Measurements from ENCODE around the gene UHMK1. TPM values are rescaled to one million over a fixed set of nuclear protein-coding genes. Genes with fewer than 3 reads are reported as not detected.
"Not testable (repeated sequence)": the region's sequence is repeated elsewhere in the genome, so short reads cannot be mapped to it uniquely, and the experiment has no call there.

The UHMK1 gene, protein sequence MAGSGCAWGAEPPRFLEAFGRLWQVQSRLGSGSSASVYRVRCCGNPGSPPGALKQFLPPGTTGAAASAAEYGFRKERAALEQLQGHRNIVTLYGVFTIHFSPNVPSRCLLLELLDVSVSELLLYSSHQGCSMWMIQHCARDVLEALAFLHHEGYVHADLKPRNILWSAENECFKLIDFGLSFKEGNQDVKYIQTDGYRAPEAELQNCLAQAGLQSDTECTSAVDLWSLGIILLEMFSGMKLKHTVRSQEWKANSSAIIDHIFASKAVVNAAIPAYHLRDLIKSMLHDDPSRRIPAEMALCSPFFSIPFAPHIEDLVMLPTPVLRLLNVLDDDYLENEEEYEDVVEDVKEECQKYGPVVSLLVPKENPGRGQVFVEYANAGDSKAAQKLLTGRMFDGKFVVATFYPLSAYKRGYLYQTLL
- polyA plus RNA-seq (2012; ENCODE audit: low read depth, missing spikeins) = 15.7 TPM

GRCh38 chr1:162497723-162498495, at the start of gene UHMK1:
TSS of gene UHMK1 (plus strand) at chr1:162497818. CDS start at chr1:162498001, 183 bp downstream.
- FAIRE-seq = peak; percentile 59
- TF ChIP-seq TAF1 (IDR thresholded peaks at IDR 0.05; ENCODE audit: low read depth, low read length) (peak; percentile 87), SPI1 (IDR thresholded peaks at IDR 0.05; ENCODE audit: low read depth, low read length) (no peak), POLR2AphosphoS5 (IDR thresholded peaks at IDR 0.05; ENCODE audit: low read depth, low read length) (peak; percentile 74), PAX5 (IDR thresholded peaks at IDR 0.05; ENCODE audit: insufficient read depth, low read length, severe bottlenecking) (no peak), POU2F2 (IDR thresholded peaks at IDR 0.05; ENCODE audit: low read depth, low read length) (peak; percentile 57; the same call in 1 of the 2 replicates), POLR2A (IDR thresholded peaks at IDR 0.05; ENCODE audit: low read depth, low read length) (peak; percentile 71)
- peak; percentile 83 for DNase-seq (ENCODE audit: insufficient read length, low spot score)

GRCh38 chr1:162454361-162454760, 43.3 kb upstream of the UHMK1 start:
- FAIRE-seq; DNase-seq (ENCODE audit: insufficient read length, low spot score): not testable (repeated sequence)

- TF ChIP-seq POLR2A (IDR thresholded peaks at IDR 0.05; ENCODE audit: low read depth, low read length) (no peak), POLR2AphosphoS5 (IDR thresholded peaks at IDR 0.05; ENCODE audit: low read depth, low read length) (no peak), TAF1 (IDR thresholded peaks at IDR 0.05; ENCODE audit: low read depth, low read length) (no peak), PAX5 (IDR thresholded peaks at IDR 0.05; ENCODE audit: insufficient read depth, low read length, severe bottlenecking) (no peak), SPI1 (IDR thresholded peaks at IDR 0.05; ENCODE audit: low read depth, low read length) (no peak), POU2F2 (IDR thresholded peaks at IDR 0.05; ENCODE audit: low read depth, low read length) (no peak)
- no peak for DNase-seq (ENCODE audit: insufficient read length, low spot score)
- no peak for FAIRE-seq
Measured at GRCh38 chr1:162456323-162456722, 41.3 kb upstream of the UHMK1 start.

DNA sequence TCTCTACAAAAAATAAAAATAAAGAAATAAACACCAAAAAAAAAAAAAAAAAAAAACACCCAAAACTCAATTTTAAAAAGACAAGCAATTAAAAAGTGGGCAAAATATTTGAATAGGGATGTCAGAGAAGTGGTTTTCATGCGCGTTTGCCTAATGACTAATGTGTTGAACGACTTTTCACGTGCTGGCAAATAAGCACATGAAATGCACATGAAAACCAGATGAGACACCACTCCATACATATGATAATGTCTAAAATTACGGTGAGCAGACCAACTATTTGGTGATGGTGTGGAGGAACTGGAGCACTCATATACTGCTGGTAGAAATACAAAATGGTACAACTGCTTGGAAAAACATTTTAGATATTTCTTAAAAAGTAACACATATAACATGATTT, 39.4 kb upstream of the UHMK1 start:
- no peak for DNase-seq (ENCODE audit: insufficient read length, low spot score)
- TF ChIP-seq TAF1 (IDR thresholded peaks at IDR 0.05; ENCODE audit: low read depth, low read length) (no peak), POLR2AphosphoS5 (IDR thresholded peaks at IDR 0.05; ENCODE audit: low read depth, low read length) (no peak), POU2F2 (IDR thresholded peaks at IDR 0.05; ENCODE audit: low read depth, low read length) (no peak), POLR2A (IDR thresholded peaks at IDR 0.05; ENCODE audit: low read depth, low read length) (no peak), SPI1 (IDR thresholded peaks at IDR 0.05; ENCODE audit: low read depth, low read length) (no peak), PAX5 (IDR thresholded peaks at IDR 0.05; ENCODE audit: insufficient read depth, low read length, severe bottlenecking) (no peak)
- FAIRE-seq = no peak

DNA sequence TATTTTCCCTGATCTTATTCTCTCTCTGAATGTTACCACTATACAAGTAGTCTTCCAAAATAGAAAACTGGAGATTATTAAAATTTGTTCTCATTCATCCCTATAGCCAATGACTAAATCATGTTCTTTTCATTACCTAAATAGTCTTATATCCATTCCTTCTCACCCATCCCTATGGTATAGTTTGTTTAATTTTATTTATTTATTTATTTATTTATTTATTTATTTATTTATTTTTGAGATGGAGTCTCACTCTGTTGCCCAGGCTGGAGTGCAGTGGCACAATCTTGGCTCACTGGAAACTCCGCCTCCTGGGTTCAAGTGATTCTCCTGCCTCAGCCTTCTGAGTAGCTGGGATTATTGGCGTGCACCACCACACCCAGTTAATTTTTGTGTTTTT, 35.2 kb upstream of the UHMK1 start:
- not testable (repeated sequence) for DNase-seq (ENCODE audit: insufficient read length, low spot score); FAIRE-seq

GRCh38 chr1:162463021-162463420, 34.6 kb upstream of the UHMK1 start:
- DNase-seq (ENCODE audit: insufficient read length, low spot score) (no peak), FAIRE-seq (no peak)
- TF ChIP-seq TAF1 (IDR thresholded peaks at IDR 0.05; ENCODE audit: low read depth, low read length) = no peak
- no peak for TF ChIP-seq POLR2AphosphoS5 (IDR thresholded peaks at IDR 0.05; ENCODE audit: low read depth, low read length)
- TF ChIP-seq PAX5 (IDR thresholded peaks at IDR 0.05; ENCODE audit: insufficient read depth, low read length, severe bottlenecking) = no peak
- TF ChIP-seq POLR2A (IDR thresholded peaks at IDR 0.05; ENCODE audit: low read depth, low read length) = no peak
- TF ChIP-seq SPI1 (IDR thresholded peaks at IDR 0.05; ENCODE audit: low read depth, low read length) = no peak
- no peak for TF ChIP-seq POU2F2 (IDR thresholded peaks at IDR 0.05; ENCODE audit: low read depth, low read length)

DNA sequence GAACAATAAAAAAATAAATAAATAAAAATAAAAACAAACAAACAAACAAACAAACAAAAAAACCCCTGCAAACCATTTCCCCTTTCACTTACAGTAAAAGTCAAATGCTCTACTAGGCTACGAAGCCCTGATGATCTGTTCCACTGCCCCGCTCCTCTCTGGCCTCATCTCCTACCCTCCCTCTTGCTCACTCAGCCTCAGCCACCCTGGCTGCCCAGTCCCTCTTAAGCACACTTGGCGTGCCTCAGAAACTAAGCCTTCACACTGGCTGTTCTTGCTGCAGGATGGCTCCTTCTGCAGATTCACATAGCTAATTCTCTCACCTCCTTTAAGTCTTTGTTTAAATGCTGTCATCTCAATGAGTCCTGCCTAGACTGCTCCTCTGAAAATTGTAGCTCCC, 30.8 kb upstream of the UHMK1 start:
- no peak for DNase-seq (ENCODE audit: insufficient read length, low spot score)
- no peak for FAIRE-seq
- TF ChIP-seq SPI1 (IDR thresholded peaks at IDR 0.05; ENCODE audit: low read depth, low read length) (no peak), TAF1 (IDR thresholded peaks at IDR 0.05; ENCODE audit: low read depth, low read length) (no peak), POLR2A (IDR thresholded peaks at IDR 0.05; ENCODE audit: low read depth, low read length) (no peak)

DNA sequence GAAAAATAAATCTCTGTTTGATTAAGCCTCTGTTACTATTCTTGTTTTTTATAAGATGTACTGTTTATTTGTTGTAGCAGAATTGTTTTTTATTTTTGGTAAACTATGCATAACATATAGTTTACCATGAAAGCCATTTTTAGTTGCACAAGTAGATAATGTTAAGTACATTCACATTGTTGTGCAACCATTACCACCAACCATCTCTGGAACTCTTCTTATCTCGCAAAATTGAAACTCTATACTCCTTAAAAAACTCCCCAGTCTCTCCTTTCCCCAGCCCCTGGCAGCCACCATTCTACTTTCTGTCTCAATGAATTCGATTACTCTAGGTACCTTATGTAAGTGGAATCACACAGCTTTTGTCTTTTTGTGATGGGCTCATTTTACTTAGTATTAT, 27.4 kb upstream of the UHMK1 start:
- TF ChIP-seq POLR2AphosphoS5 (IDR thresholded peaks at IDR 0.05; ENCODE audit: low read depth, low read length) = no peak
- no peak for TF ChIP-seq POU2F2 (IDR thresholded peaks at IDR 0.05; ENCODE audit: low read depth, low read length)
- TF ChIP-seq SPI1 (IDR thresholded peaks at IDR 0.05; ENCODE audit: low read depth, low read length) = no peak
- no peak for TF ChIP-seq TAF1 (IDR thresholded peaks at IDR 0.05; ENCODE audit: low read depth, low read length)
- TF ChIP-seq PAX5 (IDR thresholded peaks at IDR 0.05; ENCODE audit: insufficient read depth, low read length, severe bottlenecking) = no peak
- no peak for TF ChIP-seq POLR2A (IDR thresholded peaks at IDR 0.05; ENCODE audit: low read depth, low read length)
- FAIRE-seq (no peak), DNase-seq (ENCODE audit: insufficient read length, low spot score) (no peak)

GRCh38 chr1:162471290-162471853, 26.2 kb upstream of the UHMK1 start:
- no peak for FAIRE-seq
- TF ChIP-seq POLR2AphosphoS5 (IDR thresholded peaks at IDR 0.05; ENCODE audit: low read depth, low read length) = no peak
- no peak for TF ChIP-seq POLR2A (IDR thresholded peaks at IDR 0.05; ENCODE audit: low read depth, low read length)
- TF ChIP-seq PAX5 (IDR thresholded peaks at IDR 0.05; ENCODE audit: insufficient read depth, low read length, severe bottlenecking) = no peak
- no peak for TF ChIP-seq POU2F2 (IDR thresholded peaks at IDR 0.05; ENCODE audit: low read depth, low read length)
- DNase-seq (ENCODE audit: insufficient read length, low spot score) = no peak

GRCh38 chr1:162475089-162475488, 22.5 kb upstream of the UHMK1 start:
- no peak for DNase-seq (ENCODE audit: insufficient read length, low spot score)
- no peak for FAIRE-seq
- no peak for TF ChIP-seq SPI1 (IDR thresholded peaks at IDR 0.05; ENCODE audit: low read depth, low read length)
- TF ChIP-seq PAX5 (IDR thresholded peaks at IDR 0.05; ENCODE audit: insufficient read depth, low read length, severe bottlenecking) = no peak
- no peak for TF ChIP-seq POU2F2 (IDR thresholded peaks at IDR 0.05; ENCODE audit: low read depth, low read length)
- TF ChIP-seq POLR2A (IDR thresholded peaks at IDR 0.05; ENCODE audit: low read depth, low read length) = no peak
- TF ChIP-seq POLR2AphosphoS5 (IDR thresholded peaks at IDR 0.05; ENCODE audit: low read depth, low read length) = no peak
- no peak for TF ChIP-seq TAF1 (IDR thresholded peaks at IDR 0.05; ENCODE audit: low read depth, low read length)

Measured in GM12891 (cell line).